A172 (cell line): ENCODE data around the gene SLC8A3. TPM values are rescaled to one million over a fixed set of nuclear protein-coding genes. Genes with fewer than 3 reads are reported as not detected.
"Not testable (repeated sequence)": the region's sequence is repeated elsewhere in the genome, so short reads cannot be mapped to it uniquely, and the experiment has no call there.

Experiments used
- DNase-seq: peaks from one replicate; pipeline ENCODE4 v3.0.0-alpha.2; 2015; ENCODE audit warnings: low spot score
- total RNA-seq: library from RNA; depleted of rRNA; stranded (reverse); fragments of >200 nt; shearing (Covaris generic); gene quantifications from 2 replicates; pipeline ENCODE4 v1.2.3, GENCODE V29; 2014; rRNA removed

Gene SLC8A3, protein sequence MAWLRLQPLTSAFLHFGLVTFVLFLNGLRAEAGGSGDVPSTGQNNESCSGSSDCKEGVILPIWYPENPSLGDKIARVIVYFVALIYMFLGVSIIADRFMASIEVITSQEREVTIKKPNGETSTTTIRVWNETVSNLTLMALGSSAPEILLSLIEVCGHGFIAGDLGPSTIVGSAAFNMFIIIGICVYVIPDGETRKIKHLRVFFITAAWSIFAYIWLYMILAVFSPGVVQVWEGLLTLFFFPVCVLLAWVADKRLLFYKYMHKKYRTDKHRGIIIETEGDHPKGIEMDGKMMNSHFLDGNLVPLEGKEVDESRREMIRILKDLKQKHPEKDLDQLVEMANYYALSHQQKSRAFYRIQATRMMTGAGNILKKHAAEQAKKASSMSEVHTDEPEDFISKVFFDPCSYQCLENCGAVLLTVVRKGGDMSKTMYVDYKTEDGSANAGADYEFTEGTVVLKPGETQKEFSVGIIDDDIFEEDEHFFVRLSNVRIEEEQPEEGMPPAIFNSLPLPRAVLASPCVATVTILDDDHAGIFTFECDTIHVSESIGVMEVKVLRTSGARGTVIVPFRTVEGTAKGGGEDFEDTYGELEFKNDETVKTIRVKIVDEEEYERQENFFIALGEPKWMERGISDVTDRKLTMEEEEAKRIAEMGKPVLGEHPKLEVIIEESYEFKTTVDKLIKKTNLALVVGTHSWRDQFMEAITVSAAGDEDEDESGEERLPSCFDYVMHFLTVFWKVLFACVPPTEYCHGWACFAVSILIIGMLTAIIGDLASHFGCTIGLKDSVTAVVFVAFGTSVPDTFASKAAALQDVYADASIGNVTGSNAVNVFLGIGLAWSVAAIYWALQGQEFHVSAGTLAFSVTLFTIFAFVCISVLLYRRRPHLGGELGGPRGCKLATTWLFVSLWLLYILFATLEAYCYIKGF
- not detected in 2 replicates for total RNA-seq

DNA sequence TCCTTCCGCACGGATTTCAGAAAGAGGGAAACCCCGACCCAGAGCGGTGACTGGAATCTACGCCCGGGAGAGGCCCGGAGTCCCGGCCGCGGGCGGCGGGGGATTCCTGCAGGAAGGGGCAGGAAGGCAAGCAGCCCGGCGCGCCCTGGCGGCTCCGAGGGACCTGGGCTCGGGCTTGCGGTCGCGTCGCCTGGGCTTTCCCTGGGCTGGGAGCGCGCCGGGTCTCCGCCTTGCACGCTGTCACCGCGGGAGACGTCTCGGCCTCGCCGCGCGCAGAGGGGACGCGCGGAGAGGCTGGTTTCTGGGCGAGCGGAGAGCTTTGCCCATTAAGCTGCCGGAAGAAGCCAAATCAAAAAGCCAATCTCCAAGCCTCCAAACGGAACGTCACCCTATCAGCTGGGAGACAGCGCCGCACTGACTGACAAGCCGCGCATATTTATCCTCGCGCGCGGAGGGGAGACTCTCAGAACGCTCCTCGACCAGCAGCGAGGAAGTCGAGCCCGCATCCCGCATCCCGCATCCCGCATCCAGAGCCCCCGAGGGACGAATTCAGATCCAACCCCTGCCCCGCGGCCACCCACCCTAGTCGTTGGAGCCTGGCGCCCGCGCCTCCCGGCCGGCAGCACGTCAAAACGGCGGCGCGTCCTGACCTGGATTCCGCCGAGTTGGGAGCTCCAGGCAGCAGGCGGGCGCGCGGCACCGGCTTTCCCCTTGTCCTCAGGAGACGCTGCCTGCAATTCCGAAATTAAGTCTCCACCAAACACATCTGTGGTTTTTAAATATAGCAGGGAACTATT, at the start of gene SLC8A3:
SLC8A3 (minus strand) TSS at position 293 of the 797 bp plus-strand sequence. CDS start 20,529 bp downstream, outside the sequence.
- DNase-seq: no peak

GRCh38 chr14:70237710-70238109, 49.0 kb upstream of the SLC8A3 start:
- DNase-seq: no peak

DNA sequence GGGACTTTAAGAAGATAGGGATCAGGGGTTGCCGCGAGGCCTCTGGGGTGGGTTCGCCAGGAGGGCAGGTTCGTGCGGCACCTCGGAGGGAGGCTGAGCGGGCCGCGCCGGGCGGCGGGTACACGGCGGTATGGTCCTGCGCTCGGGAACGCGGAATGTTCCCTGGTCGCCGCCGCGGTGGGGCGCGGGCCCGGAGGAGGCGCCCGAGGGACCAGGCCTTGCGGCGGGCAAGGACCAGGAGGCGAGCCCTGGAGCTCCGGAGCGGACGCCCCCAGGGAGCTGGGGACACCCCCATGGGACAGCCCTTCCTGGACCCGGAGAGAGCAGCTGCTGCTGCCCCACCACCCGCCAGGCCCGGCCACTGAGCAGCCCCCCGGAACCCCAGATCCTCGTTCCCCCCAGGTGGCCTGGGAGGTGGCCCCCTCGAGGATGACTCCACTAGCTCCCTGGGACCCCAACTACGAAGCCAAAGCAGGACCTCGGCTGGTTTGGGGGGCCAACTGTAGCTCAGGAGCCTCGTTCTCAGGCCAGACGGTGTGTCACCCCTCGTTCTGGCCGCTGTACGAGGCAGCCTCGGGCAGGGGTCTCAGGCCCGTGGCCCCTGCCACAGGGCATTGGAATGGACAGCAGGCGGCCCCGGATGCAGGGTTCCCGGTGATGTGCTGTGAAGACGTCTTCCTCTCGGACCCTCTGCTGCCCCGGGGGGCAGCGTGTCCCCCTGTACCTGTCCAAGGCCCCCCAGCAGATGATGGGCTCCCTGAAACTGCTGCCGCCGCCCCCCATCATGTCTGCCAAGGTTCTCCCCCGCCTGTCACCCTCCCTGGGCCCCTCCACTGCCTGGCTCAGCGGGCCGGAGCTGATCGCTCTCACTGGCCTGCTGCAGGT, 45.6 kb upstream of the SLC8A3 start:
- no peak for DNase-seq

GRCh38 chr14:70231756-70232544, 43.2 kb upstream of the SLC8A3 start:
- DNase-seq: not testable (repeated sequence)

DNA sequence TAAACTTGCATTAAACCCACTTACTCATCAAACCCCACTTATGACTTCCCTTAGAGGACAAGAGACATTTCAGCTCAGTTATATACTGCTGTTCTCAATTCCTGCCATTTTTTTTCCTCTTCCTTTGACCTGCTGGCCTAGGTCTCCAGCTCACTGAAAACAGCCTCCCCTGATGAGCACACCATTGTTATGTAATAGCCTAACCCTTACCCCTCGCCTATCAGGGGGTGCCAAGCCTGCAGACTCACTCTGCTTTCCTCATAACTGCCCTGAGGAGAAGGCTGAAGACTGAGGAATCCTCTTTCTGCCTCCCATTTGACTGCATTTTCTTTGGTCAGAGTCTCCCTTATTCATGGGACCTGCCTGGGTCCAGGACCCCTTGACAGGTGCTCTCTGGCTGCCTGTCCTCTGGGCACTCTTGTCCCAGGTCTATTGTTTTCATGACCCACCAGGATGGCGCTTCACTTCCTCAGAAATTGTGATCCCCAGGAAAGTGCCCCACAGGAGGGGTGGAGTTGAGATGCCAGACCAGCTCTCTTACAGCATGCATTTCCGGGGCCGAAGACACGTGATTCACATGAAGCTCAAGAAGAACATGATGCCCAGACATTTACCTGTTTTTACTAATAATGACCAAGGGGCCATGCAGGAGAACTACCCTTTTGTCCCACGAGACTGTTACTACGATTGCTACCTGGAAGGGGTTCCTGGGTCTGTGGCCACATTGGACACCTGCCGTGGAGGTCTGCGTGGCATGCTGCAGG, 41.3 kb upstream of the SLC8A3 start:
- not testable (repeated sequence) for DNase-seq

- peak; percentile 4 for DNase-seq
Measured at GRCh38 chr14:70213721-70214282, 25.1 kb upstream of the SLC8A3 start.

DNA sequence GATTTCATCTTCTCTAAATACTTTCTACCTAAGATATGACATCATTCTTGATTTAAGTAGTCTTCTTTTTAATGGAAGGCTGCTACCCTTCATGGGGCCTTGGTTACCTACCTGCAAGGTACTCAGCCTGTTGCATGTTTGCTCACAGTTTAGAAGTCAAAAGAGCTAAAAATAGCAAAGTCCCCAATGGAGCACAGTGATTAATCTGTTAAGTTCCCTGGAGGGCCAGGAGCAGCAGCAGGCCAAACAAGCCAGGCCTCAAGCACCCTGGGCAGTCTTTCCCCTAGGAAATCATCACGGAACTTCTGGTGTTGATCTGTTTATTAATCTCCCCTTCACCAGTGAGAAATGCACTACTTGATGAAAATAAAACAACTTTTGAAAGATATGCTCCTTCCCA, 24.0 kb upstream of the SLC8A3 start:
- no peak for DNase-seq

DNA sequence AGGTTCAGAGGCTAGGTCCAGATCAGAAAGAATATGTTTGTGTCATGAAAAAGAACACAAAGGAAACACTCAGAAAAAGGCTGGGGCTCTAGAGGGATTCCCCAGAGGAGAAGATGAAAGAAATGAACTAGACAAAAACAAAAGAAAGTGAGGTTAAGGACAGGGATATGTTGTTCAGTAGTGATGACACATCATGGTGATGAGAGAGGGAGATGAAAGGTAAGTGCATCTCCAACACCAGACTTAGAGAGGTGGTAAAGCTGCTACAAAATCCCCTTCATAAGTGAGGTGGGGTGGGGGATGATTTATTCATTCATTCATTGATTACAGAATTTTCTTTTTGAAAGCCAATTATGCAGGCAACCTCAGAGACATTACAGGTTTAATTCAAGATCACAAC, 19.6 kb upstream of the SLC8A3 start:
- DNase-seq: no peak

- no peak for DNase-seq
Measured at GRCh38 chr14:70203686-70204085, 14.9 kb upstream of the SLC8A3 start.

GRCh38 chr14:70201994-70202393, 13.2 kb upstream of the SLC8A3 start:
- no peak for DNase-seq

GRCh38 chr14:70193396-70193795, 4.6 kb upstream of the SLC8A3 start:
- DNase-seq: no peak

DNA sequence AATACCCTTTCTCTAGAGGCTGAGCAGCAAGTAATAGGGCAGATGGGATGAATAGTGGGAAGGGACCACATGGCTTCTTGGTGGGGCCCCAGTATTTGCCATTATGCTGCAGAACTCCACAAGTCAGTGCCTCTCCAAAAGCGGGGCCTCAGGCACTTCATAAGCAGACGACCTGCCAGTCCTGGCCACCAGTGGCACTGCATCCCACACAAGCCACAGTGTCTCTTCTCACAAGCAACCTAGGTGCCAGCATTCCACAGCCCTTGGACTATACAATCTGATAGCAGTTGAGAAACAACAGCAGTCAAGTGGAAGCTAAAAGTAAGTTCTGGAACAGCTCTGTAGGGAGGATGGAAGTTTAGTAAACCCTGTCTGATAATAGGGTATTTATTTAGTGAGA, 4.2 kb upstream of the SLC8A3 start:
- DNase-seq: no peak

GRCh38 chr14:70190156-70190555, 1.4 kb upstream of the SLC8A3 start:
- DNase-seq: no peak

- DNase-seq: no peak
Measured at GRCh38 chr14:70189456-70190077, 816 bp upstream of the SLC8A3 start.

DNA sequence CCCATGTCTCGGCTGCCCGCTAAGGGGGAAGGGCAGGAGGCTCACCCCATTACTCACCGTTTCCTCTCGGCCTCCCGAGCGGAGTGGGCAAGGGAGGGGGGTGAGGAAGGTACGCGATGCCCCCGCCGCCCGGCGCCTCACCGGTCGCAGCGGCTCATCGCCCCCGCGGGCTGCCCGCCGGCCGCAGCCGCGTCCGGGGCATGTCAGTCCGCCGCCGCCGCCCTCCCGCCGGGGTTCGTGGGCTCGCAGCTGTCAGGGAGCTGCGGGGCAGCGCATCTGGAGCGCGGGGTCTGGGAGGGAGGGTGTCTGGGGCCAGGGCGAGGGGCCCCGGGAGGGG, 461 bp downstream of the SLC8A3 start:
- no peak for DNase-seq

GRCh38 chr14:70186900-70187451, 1.8 kb downstream of the SLC8A3 start:
- DNase-seq: no peak

- DNase-seq: no peak
Measured at GRCh38 chr14:70183991-70184390, 4.8 kb downstream of the SLC8A3 start.

- DNase-seq: no peak
Measured at GRCh38 chr14:70181276-70181675, 7.5 kb downstream of the SLC8A3 start.
